AG09309 (cell line): ENCODE data around the gene KLHL35.

ENCODE experiments used
- DNase-seq: peaks from one replicate; pipeline ENCODE4 v3.0.0-alpha.2; 2010; ENCODE audit warnings: low read depth
- H3K4me3 ChIP-seq: 2 replicates; pipeline ENCODE4 v1.5.1; 2011; ENCODE audit warnings: mild to moderate bottlenecking, low read depth, low read length, moderate library complexity; ENCODE audit not compliant: control insufficient read depth
- TF ChIP-seq, protein P1 (sequence below): IDR thresholded peaks from 2 replicates; pipeline ENCODE4 v1.5.1; 2011; ENCODE audit warnings: mild to moderate bottlenecking, low read depth, low read length, inconsistent platforms; ENCODE audit not compliant: insufficient read depth, control insufficient read depth; ENCODE audit errors: missing control alignments

Gene KLHL35

GRCh38 chr11:75399344-75400145 lies 33.5 kb downstream of the KLHL35 start, which contains the start of gene RPS3:
Gene RPS3 (plus strand): TSS chr11:75399518. CDS start chr11:75399548, 30 bp downstream.
- TF ChIP-seq, protein P1, sequence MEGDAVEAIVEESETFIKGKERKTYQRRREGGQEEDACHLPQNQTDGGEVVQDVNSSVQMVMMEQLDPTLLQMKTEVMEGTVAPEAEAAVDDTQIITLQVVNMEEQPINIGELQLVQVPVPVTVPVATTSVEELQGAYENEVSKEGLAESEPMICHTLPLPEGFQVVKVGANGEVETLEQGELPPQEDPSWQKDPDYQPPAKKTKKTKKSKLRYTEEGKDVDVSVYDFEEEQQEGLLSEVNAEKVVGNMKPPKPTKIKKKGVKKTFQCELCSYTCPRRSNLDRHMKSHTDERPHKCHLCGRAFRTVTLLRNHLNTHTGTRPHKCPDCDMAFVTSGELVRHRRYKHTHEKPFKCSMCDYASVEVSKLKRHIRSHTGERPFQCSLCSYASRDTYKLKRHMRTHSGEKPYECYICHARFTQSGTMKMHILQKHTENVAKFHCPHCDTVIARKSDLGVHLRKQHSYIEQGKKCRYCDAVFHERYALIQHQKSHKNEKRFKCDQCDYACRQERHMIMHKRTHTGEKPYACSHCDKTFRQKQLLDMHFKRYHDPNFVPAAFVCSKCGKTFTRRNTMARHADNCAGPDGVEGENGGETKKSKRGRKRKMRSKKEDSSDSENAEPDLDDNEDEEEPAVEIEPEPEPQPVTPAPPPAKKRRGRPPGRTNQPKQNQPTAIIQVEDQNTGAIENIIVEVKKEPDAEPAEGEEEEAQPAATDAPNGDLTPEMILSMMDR = no peak
- peak; percentile 61 for DNase-seq
- H3K4me3 ChIP-seq = peak within 1 kb of the TSS; percentile 80

GRCh38 chr11:75398906-75399305 lies 34.1 kb downstream of the KLHL35 start:
- no peak overlapping the region for H3K4me3 ChIP-seq
- TF ChIP-seq, protein P1 = no peak
- DNase-seq = no peak

- TF ChIP-seq, protein P1 = no peak
- no peak for DNase-seq
- H3K4me3 ChIP-seq = no peak overlapping the region
Observed at GRCh38 chr11:75394085-75394840, 38.7 kb downstream of the KLHL35 start.

- DNase-seq = no peak
- TF ChIP-seq, protein P1 = no peak
- no peak overlapping the region for H3K4me3 ChIP-seq
Observed at GRCh38 chr11:75389925-75390324, 43.1 kb downstream of the KLHL35 start.

- TF ChIP-seq, protein P1 = no peak
- DNase-seq = no peak
- H3K4me3 ChIP-seq = no peak overlapping the region
Observed at GRCh38 chr11:75389276-75389605, 43.8 kb downstream of the KLHL35 start.

GRCh38 chr11:75388386-75389275 lies 44.4 kb downstream of the KLHL35 start:
- peak; percentile 20 for DNase-seq

More at GRCh38 chr11:75388386-75389275, 44.4 kb downstream of the KLHL35 start:
- H3K4me3 ChIP-seq = no peak overlapping the region
- TF ChIP-seq, protein P1 = peak; percentile 73
